HepG2 (cell line): ENCODE measurements around the gene AP1G1. TPM values are rescaled to one million over a fixed set of nuclear protein-coding genes. Genes with fewer than 3 reads are reported as not detected.
A peak's percentile ranks its signal among the peaks of the same experiment; 100 is the strongest.

Experiments
- FOXJ3 ChIP-seq: sonication (generic); formaldehyde crosslinking; IDR thresholded peaks from 2 replicates; pipeline ENCODE4 v1.4.0; 2020; ENCODE audit warnings: missing genetic modification reagents, mild to moderate bottlenecking, borderline replicate concordance
- GATAD1 ChIP-seq: IDR thresholded peaks from 2 replicates; pipeline ENCODE4 v1.6.1; 2016; ENCODE audit warnings: missing genetic modification reagents, missing compliant biosample characterization
- GRHL1 ChIP-seq: sonication (generic); formaldehyde crosslinking; conservative IDR thresholded peaks from 2 replicates; pipeline ENCODE4 v1.8.0; 2022; ENCODE audit warnings: missing genetic modification reagents
- HOXA5 ChIP-seq: sonication (generic); formaldehyde crosslinking; IDR thresholded peaks from 2 replicates; pipeline ENCODE4 v1.4.0; 2020; ENCODE audit warnings: missing genetic modification reagents
- KDM3A ChIP-seq: IDR thresholded peaks from 2 replicates; pipeline ENCODE4 v1.6.1; 2018; ENCODE audit warnings: low read depth, missing compliant biosample characterization
- MAFK ChIP-seq, 2 experiments: IDR thresholded peaks in 1 of 2; conservative IDR thresholded peaks in 1 of 2; 2 replicates each; pipeline ENCODE4 v1.6.1; 2011; ENCODE audit warnings: improper control_type of control experiment in 2 of 2, low read length in 2 of 2
- MEF2D ChIP-seq: sonication (generic); formaldehyde crosslinking; IDR thresholded peaks from 2 replicates; pipeline ENCODE4 v1.5.1; 2020; ENCODE audit warnings: mild to moderate bottlenecking, missing genetic modification reagents
- MEIS2 ChIP-seq: sonication (generic); formaldehyde crosslinking; IDR thresholded peaks from 2 replicates; pipeline ENCODE4 v1.9.0; 2021; ENCODE audit warnings: mild to moderate bottlenecking, missing genetic modification reagents
- SIX1 ChIP-seq: sonication (generic); formaldehyde crosslinking; IDR thresholded peaks from 2 replicates; pipeline ENCODE4 v1.4.0; 2020; ENCODE audit warnings: missing genetic modification reagents, borderline replicate concordance
- SOX13 ChIP-seq, 3 experiments: fragments of 450-650 bp in 1 of 3; sonication (generic) in 1 of 3; formaldehyde crosslinking in 1 of 3; IDR thresholded peaks in 2 of 3; conservative IDR thresholded peaks in 1 of 3; 2 replicates each; pipeline versions ENCODE4 v1.5.0 to v1.6.1; 2016 to 2020; ENCODE audit warnings: antibody characterized with exemption in 1 of 3, mild to moderate bottlenecking in 1 of 3, missing compliant biosample characterization in 1 of 3, missing genetic modification reagents in 1 of 3, moderate library complexity in 1 of 3
- TMF1 ChIP-seq: sonication (generic); formaldehyde crosslinking; IDR thresholded peaks from 2 replicates; pipeline ENCODE4 v1.8.1; 2022; ENCODE audit warnings: low read depth, missing genetic modification reagents
- ZNF326 ChIP-seq: sonication (generic); formaldehyde crosslinking; IDR thresholded peaks from 2 replicates; pipeline ENCODE4 v1.4.0; 2020; ENCODE audit warnings: missing genetic modification reagents, borderline replicate concordance
- ZNF33A ChIP-seq: sonication (generic); formaldehyde crosslinking; IDR thresholded peaks from 2 replicates; pipeline ENCODE4 v1.5.1; 2020; ENCODE audit warnings: missing genetic modification reagents, mild to moderate bottlenecking, moderate library complexity, borderline replicate concordance
- ZNF564 ChIP-seq: sonication (generic); formaldehyde crosslinking; IDR thresholded peaks from 2 replicates; pipeline ENCODE4 v1.8.1; 2023; ENCODE audit warnings: mild to moderate bottlenecking, missing genetic modification reagents
- polyA plus RNA-seq, 8 experiments: library from polyadenylated mRNA; depleted of rRNA in 3 of 8; stranded (reverse) in 7 of 8; unstranded in 1 of 8; fragments of >200 nt; fragmentation: Illumina TruSeq in 4 of 8; extraction: Trizol in 4 of 8; gene quantifications; 2 replicates each; pipeline versions ENCODE4 v1.2.1 to v1.2.3, GENCODE V29; 2011 to 2016; ENCODE audit warnings: low read depth in 4 of 8, missing spikeins in 1 of 8, mixed read lengths in 1 of 8; ENCODE audit not compliant: insufficient read depth in 1 of 8
- total RNA-seq, 5 experiments: library from RNA; depleted of rRNA; stranded (reverse); fragments of >200 nt; fragmentation: Illumina TruSeq; extraction: Trizol; gene quantifications; 2 replicates each; pipeline ENCODE4 v1.2.3, GENCODE V29; 2016; ENCODE audit warnings: low read depth in 1 of 5
- TF ChIP-seq, protein P1 (sequence below): sonication (generic); formaldehyde crosslinking; IDR thresholded peaks from one replicate; pipeline ENCODE4 v1.5.1; 2020; ENCODE audit warnings: mild to moderate bottlenecking, missing genetic modification reagents; ENCODE audit errors: not compliant biosample characterization
- TF ChIP-seq, protein P2 (sequence below): sonication (generic); formaldehyde crosslinking; IDR thresholded peaks from 2 replicates; pipeline ENCODE4 v1.4.0; 2020; ENCODE audit warnings: mild to moderate bottlenecking, missing genetic modification reagents
- TF ChIP-seq, protein P3 (sequence below): IDR thresholded peaks from 2 replicates; pipeline ENCODE4 v1.6.1; 2016; ENCODE audit warnings: control low read depth

The AP1G1 gene
- total and polyA plus RNA-seq, 2 of the 13 experiments (the other 11 are each of a cell fraction or from before 2014, with no cell fraction given), result 62.2 to 66.2 TPM

DNA sequence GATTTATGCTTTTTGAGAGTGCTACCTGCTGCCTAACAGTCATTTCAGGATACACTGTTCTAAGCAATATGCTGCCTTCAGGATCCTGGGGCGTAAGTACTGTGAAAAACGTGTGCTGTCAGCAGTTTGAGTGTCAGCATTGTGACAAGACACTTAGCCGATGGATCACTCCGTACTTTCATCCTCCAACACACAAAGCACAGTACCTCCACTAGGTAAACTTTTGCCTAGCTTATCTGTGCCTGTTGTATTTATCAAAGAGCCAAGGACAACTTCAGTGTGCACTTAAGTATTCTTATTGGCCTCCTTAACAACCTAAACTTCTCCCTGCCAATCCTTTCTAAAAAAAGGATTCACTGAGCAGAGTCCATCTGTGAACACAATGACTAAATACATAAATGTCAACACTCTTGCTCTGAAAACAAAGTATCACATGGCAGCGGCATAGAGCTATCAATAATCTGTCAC is 50.3 kb downstream of the AP1G1 start (continued):
- no peak for TF ChIP-seq SOX13 (IDR thresholded peaks at IDR 0.05)
- TF ChIP-seq SOX13 (CRISPR knock-in tag; conservative IDR thresholded peaks at IDR 0.05 in 1 of 2, IDR thresholded peaks at IDR 0.05 in 1 of 2), result peak in 1 of 2 experiments; percentile 74; a peak in 2 of 4 replicates
- no peak for TF ChIP-seq TMF1 (CRISPR knock-in tag)
- 0 out of 2 replicates have a peak, but pooled peaks have one; percentile 25 for TF ChIP-seq KDM3A (CRISPR knock-in tag)
- no peak for TF ChIP-seq GATAD1 (CRISPR knock-in tag)
- no peak for TF ChIP-seq GRHL1
- TF ChIP-seq HOXA5 (CRISPR knock-in tag), result no peak
- 0 out of 2 replicates have a peak, but pooled peaks have one; percentile 42 for TF ChIP-seq SIX1 (CRISPR knock-in tag)
- TF ChIP-seq MAFK (conservative IDR thresholded peaks at IDR 0.05 in 1 of 2, IDR thresholded peaks at IDR 0.05 in 1 of 2; ENCODE audit: low read length in 2 of 2), result peak; percentile 94
- no peak for TF ChIP-seq ZNF564
- no peak for TF ChIP-seq FOXJ3 (CRISPR knock-in tag)
- TF ChIP-seq ZNF326, result no peak
- TF ChIP-seq, protein P1, sequence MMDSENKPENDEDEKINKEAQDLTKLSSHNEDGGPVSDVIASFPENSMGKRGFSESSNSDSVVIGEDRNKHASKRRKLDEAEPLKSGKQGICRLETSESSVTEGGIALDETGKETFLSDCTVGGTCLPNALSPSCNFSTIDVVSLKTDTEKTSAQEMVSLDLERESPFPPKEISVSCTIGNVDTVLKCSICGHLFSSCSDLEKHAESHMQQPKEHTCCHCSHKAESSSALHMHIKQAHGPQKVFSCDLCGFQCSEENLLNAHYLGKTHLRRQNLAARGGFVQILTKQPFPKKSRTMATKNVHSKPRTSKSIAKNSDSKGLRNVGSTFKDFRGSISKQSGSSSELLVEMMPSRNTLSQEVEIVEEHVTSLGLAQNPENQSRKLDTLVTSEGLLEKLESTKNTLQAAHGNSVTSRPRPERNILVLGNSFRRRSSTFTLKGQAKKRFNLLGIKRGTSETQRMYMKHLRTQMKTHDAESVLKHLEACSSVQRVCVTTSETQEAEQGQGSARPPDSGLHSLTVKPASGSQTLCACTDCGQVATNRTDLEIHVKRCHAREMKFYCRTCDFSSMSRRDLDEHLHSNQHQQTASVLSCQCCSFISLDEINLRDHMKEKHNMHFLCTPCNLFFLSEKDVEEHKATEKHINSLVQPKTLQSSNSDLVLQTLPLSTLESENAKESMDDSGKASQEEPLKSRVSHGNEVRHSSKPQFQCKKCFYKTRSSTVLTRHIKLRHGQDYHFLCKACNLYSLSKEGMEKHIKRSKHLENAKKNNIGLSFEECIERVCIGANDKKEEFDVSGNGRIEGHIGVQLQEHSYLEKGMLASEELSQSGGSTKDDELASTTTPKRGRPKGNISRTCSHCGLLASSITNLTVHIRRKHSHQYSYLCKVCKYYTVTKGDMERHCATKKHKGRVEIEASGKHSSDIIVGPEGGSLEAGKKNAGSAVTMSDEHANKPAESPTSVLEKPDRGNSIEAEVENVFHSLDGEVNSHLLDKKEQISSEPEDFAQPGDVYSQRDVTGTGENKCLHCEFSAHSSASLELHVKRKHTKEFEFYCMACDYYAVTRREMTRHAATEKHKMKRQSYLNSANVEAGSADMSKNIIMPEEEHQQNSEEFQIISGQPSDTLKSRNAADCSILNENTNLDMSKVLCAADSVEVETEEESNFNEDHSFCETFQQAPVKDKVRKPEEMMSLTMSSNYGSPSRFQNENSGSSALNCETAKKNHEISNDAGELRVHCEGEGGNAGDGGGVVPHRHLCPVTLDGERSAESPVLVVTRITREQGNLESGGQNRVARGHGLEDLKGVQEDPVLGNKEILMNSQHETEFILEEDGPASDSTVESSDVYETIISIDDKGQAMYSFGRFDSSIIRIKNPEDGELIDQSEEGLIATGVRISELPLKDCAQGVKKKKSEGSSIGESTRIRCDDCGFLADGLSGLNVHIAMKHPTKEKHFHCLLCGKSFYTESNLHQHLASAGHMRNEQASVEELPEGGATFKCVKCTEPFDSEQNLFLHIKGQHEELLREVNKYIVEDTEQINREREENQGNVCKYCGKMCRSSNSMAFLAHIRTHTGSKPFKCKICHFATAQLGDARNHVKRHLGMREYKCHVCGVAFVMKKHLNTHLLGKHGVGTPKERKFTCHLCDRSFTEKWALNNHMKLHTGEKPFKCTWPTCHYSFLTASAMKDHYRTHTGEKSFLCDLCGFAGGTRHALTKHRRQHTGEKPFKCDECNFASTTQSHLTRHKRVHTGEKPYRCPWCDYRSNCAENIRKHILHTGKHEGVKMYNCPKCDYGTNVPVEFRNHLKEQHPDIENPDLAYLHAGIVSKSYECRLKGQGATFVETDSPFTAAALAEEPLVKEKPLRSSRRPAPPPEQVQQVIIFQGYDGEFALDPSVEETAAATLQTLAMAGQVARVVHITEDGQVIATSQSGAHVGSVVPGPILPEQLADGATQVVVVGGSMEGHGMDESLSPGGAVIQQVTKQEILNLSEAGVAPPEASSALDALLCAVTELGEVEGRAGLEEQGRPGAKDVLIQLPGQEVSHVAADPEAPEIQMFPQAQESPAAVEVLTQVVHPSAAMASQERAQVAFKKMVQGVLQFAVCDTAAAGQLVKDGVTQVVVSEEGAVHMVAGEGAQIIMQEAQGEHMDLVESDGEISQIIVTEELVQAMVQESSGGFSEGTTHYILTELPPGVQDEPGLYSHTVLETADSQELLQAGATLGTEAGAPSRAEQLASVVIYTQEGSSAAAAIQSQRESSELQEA (CRISPR knock-in tag), result no peak
- TF ChIP-seq, protein P2, sequence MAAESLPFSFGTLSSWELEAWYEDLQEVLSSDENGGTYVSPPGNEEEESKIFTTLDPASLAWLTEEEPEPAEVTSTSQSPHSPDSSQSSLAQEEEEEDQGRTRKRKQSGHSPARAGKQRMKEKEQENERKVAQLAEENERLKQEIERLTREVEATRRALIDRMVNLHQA (CRISPR knock-in tag), result no peak
- no peak for TF ChIP-seq MEIS2
- TF ChIP-seq ZNF33A (CRISPR knock-in tag), result peak; percentile 42; the same call in 1 of the 2 replicates
- TF ChIP-seq, protein P3, sequence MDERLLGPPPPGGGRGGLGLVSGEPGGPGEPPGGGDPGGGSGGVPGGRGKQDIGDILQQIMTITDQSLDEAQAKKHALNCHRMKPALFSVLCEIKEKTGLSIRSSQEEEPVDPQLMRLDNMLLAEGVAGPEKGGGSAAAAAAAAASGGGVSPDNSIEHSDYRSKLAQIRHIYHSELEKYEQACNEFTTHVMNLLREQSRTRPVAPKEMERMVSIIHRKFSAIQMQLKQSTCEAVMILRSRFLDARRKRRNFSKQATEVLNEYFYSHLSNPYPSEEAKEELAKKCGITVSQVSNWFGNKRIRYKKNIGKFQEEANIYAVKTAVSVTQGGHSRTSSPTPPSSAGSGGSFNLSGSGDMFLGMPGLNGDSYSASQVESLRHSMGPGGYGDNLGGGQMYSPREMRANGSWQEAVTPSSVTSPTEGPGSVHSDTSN (CRISPR knock-in tag), result peak; percentile 39
- peak; percentile 35; the same call in 1 of the 2 replicates for TF ChIP-seq MEF2D
